GM12878 (cell line): ENCODE data around the gene VWA3A. TPM values are rescaled to one million over a fixed set of nuclear protein-coding genes. Genes with fewer than 3 reads are reported as not detected.

Experiments
- BACH1 ChIP-seq: fragments of 450-650 bp; IDR thresholded peaks from 2 replicates; pipeline ENCODE4 v1.6.1; 2017; ENCODE audit warnings: mild to moderate bottlenecking, borderline replicate concordance
- BRCA1 ChIP-seq: IDR thresholded peaks from 2 replicates; pipeline ENCODE4 v1.6.1; 2011; ENCODE audit warnings: low read depth, low read length, improper control_type of control experiment
- CBFB ChIP-seq: IDR thresholded peaks from 2 replicates; pipeline ENCODE4 v1.6.1; 2016; ENCODE audit warnings: antibody characterized with exemption, low read depth
- CBX5 ChIP-seq: sonication (generic); IDR thresholded peaks from 2 replicates; pipeline ENCODE4 v1.6.1; 2016; ENCODE audit warnings: low read depth, moderate library complexity, mild to moderate bottlenecking, inconsistent platforms
- FOS ChIP-seq: IDR thresholded peaks from 3 replicates; pipeline ENCODE4 v1.6.1; 2011; ENCODE audit warnings: borderline replicate concordance; ENCODE audit not compliant: insufficient read length; ENCODE audit errors: extremely low read depth
- MTA3 ChIP-seq: IDR thresholded peaks from 2 replicates; pipeline ENCODE4 v1.6.1; 2012; ENCODE audit warnings: low read length, inconsistent platforms, borderline replicate concordance
- NFYB ChIP-seq: IDR thresholded peaks from 2 replicates; pipeline ENCODE4 v1.6.1; 2011; ENCODE audit warnings: low read depth, mild to moderate bottlenecking, low read length, improper control_type of control experiment, moderate library complexity; ENCODE audit not compliant: insufficient read depth
- NRF1 ChIP-seq: conservative IDR thresholded peaks from 2 replicates; pipeline ENCODE4 v1.6.1; 2011; ENCODE audit warnings: mild to moderate bottlenecking, low read depth, low read length, improper control_type of control experiment
- RFX5 ChIP-seq: IDR thresholded peaks from 2 replicates; pipeline ENCODE4 v1.6.1; 2011; ENCODE audit warnings: low read depth, low read length, improper control_type of control experiment
- STAT3 ChIP-seq: IDR thresholded peaks from 2 replicates; pipeline ENCODE4 v1.6.1; 2011; ENCODE audit warnings: low read depth, low read length, improper control_type of control experiment
- SUZ12 ChIP-seq: fragments of 200-600 bp; sonication (generic); IDR thresholded peaks from one replicate; pipeline ENCODE4 v1.6.1; 2018; ENCODE audit warnings: antibody characterized with exemption, mild to moderate bottlenecking; ENCODE audit not compliant: unreplicated experiment
- polyA plus RNA-seq, 11 experiments: library from polyadenylated mRNA; depleted of rRNA in 4 of 11; unstranded in 6 of 11; stranded (reverse) in 5 of 11; fragments of >200 nt; fragmentation: Nextera tagmentation in 4 of 11; fragmentation: Illumina TruSeq in 1 of 11; extraction: Ambion mirVana in 4 of 11; extraction: Trizol in 1 of 11; gene quantifications; 1 replicate in 1 of 11; 2 replicates in 10 of 11; pipeline versions ENCODE4 v1.2.1 to v1.2.3, GENCODE V29; 2011 to 2016; ENCODE audit warnings: inconsistent platforms in 2 of 11, missing spikeins in 2 of 11, low read depth in 1 of 11
- total RNA-seq, 4 experiments: library from RNA; depleted of rRNA in 3 of 4; stranded (reverse); fragments of >200 nt in 3 of 4; fragmentation: Illumina TruSeq in 1 of 4; extraction: Trizol in 1 of 4; gene quantifications; 2 replicates each; pipeline versions ENCODE4 v1.2.1 to v1.2.3, GENCODE V29; 2013 to 2021
- TF ChIP-seq, protein P1 (sequence below): IDR thresholded peaks from 2 replicates; pipeline ENCODE4 v1.6.1; 2012; ENCODE audit warnings: improper control_type of control experiment, low read depth, low read length; ENCODE audit not compliant: insufficient replicate concordance
- TF ChIP-seq, protein P2 (sequence below): IDR thresholded peaks from 2 replicates; pipeline ENCODE4 v1.6.1; 2012; ENCODE audit warnings: low read depth, low read length, improper control_type of control experiment
- TF ChIP-seq, protein P3 (sequence below): fragments of 450-650 bp; formaldehyde crosslinking; IDR thresholded peaks from 2 replicates; pipeline ENCODE4 v1.5.0; 2022; ENCODE audit warnings: mild to moderate bottlenecking, missing genetic modification characterization
- TF ChIP-seq, protein P4 (sequence below): fragments of 450-650 bp; formaldehyde crosslinking; IDR thresholded peaks from 2 replicates; pipeline ENCODE4 v1.4.0; 2022; ENCODE audit warnings: mild to moderate bottlenecking, moderate library complexity

VWA3A gene
- total and polyA plus RNA-seq, 10 of the 15 experiments (the other 5 are each of a cell fraction or from before 2014, with no cell fraction given): 0.01 TPM; not detected in 9

DNA sequence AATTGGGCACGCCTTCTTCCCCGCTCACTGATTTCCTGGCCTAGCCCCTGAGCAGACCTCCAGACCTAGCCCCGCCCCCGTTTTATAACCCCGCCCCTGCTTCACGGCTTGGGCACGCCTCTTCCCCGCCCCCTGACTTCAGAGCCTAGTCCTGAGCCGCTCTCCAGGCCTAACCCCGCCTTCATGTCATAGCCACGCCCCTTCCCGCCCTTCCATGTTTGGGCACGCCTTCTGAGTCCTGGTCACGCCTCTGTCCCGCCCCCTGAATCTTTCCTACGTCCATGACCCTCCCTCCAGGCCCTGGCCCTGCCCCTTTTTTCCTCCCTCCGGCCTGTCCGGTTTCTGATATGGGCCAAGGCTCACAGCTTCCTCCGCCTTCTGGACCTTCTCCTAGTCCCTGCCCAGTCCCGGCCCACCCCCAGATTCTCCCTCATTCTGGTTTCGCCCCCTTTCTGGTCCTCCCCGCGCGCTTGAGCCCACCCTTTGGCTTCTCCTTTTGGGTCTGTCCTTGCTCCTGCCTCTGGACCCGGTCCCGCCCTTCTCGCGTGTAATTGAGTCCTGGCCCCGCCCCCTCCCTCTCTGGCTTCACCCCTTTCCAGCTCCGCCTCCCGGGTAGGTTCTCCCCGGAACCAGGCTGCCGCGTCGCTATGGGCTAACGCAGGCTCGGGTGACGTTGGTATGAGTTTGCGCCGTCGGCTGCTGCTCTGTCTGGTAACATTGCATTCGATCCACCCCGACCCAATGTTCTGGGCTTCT lies 98.6 kb downstream of the VWA3A start (continued):
- TF ChIP-seq, protein P1, sequence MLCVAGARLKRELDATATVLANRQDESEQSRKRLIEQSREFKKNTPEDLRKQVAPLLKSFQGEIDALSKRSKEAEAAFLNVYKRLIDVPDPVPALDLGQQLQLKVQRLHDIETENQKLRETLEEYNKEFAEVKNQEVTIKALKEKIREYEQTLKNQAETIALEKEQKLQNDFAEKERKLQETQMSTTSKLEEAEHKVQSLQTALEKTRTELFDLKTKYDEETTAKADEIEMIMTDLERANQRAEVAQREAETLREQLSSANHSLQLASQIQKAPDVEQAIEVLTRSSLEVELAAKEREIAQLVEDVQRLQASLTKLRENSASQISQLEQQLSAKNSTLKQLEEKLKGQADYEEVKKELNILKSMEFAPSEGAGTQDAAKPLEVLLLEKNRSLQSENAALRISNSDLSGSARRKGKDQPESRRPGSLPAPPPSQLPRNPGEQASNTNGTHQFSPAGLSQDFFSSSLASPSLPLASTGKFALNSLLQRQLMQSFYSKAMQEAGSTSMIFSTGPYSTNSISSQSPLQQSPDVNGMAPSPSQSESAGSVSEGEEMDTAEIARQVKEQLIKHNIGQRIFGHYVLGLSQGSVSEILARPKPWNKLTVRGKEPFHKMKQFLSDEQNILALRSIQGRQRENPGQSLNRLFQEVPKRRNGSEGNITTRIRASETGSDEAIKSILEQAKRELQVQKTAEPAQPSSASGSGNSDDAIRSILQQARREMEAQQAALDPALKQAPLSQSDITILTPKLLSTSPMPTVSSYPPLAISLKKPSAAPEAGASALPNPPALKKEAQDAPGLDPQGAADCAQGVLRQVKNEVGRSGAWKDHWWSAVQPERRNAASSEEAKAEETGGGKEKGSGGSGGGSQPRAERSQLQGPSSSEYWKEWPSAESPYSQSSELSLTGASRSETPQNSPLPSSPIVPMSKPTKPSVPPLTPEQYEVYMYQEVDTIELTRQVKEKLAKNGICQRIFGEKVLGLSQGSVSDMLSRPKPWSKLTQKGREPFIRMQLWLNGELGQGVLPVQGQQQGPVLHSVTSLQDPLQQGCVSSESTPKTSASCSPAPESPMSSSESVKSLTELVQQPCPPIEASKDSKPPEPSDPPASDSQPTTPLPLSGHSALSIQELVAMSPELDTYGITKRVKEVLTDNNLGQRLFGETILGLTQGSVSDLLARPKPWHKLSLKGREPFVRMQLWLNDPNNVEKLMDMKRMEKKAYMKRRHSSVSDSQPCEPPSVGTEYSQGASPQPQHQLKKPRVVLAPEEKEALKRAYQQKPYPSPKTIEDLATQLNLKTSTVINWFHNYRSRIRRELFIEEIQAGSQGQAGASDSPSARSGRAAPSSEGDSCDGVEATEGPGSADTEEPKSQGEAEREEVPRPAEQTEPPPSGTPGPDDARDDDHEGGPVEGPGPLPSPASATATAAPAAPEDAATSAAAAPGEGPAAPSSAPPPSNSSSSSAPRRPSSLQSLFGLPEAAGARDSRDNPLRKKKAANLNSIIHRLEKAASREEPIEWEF: no peak
- TF ChIP-seq NFYB (no peak), NRF1 (0 out of 2 replicates have a peak, but pooled peaks have one; percentile 21), BRCA1 (no peak), RFX5 (no peak; the same call in 1 of the 2 replicates), CBFB (no peak), STAT3 (no peak), MTA3 (no peak), CBX5 (no peak), BACH1 (peak; percentile 41; the same call in 1 of the 2 replicates), FOS (no peak), SUZ12 (no peak)
- TF ChIP-seq, protein P2, sequence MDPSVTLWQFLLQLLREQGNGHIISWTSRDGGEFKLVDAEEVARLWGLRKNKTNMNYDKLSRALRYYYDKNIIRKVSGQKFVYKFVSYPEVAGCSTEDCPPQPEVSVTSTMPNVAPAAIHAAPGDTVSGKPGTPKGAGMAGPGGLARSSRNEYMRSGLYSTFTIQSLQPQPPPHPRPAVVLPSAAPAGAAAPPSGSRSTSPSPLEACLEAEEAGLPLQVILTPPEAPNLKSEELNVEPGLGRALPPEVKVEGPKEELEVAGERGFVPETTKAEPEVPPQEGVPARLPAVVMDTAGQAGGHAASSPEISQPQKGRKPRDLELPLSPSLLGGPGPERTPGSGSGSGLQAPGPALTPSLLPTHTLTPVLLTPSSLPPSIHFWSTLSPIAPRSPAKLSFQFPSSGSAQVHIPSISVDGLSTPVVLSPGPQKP: peak; percentile 74
- TF ChIP-seq, protein P3, sequence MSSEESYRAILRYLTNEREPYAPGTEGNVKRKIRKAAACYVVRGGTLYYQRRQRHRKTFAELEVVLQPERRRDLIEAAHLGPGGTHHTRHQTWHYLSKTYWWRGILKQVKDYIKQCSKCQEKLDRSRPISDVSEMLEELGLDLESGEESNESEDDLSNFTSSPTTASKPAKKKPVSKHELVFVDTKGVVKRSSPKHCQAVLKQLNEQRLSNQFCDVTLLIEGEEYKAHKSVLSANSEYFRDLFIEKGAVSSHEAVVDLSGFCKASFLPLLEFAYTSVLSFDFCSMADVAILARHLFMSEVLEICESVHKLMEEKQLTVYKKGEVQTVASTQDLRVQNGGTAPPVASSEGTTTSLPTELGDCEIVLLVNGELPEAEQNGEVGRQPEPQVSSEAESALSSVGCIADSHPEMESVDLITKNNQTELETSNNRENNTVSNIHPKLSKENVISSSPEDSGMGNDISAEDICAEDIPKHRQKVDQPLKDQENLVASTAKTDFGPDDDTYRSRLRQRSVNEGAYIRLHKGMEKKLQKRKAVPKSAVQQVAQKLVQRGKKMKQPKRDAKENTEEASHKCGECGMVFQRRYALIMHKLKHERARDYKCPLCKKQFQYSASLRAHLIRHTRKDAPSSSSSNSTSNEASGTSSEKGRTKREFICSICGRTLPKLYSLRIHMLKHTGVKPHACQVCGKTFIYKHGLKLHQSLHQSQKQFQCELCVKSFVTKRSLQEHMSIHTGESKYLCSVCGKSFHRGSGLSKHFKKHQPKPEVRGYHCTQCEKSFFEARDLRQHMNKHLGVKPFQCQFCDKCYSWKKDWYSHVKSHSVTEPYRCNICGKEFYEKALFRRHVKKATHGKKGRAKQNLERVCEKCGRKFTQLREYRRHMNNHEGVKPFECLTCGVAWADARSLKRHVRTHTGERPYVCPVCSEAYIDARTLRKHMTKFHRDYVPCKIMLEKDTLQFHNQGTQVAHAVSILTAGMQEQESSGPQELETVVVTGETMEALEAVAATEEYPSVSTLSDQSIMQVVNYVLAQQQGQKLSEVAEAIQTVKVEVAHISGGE (CRISPR knock-in tag): no peak
- TF ChIP-seq, protein P4, sequence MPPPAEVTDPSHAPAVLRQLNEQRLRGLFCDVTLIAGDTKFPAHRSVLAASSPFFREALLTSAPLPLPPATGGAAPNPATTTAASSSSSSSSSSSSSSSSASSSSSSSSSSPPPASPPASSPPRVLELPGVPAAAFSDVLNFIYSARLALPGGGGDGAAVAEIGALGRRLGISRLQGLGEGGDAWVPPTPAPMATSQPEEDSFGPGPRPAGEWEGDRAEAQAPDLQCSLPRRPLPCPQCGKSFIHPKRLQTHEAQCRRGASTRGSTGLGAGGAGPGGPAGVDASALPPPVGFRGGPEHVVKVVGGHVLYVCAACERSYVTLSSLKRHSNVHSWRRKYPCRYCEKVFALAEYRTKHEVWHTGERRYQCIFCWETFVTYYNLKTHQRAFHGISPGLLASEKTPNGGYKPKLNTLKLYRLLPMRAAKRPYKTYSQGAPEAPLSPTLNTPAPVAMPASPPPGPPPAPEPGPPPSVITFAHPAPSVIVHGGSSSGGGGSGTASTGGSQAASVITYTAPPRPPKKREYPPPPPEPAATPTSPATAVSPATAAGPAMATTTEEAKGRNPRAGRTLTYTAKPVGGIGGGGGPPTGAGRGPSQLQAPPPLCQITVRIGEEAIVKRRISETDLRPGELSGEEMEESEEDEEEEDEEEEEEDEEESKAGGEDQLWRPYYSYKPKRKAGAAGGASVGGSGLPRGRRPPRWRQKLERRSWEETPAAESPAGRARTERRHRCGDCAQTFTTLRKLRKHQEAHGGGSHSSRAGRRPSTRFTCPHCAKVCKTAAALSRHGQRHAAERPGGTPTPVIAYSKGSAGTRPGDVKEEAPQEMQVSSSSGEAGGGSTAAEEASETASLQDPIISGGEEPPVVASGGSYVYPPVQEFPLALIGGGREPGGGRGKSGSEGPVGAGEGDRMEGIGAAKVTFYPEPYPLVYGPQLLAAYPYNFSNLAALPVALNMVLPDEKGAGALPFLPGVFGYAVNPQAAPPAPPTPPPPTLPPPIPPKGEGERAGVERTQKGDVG (CRISPR knock-in tag): no peak
